ENCODE results near the gene GUCY2D.

GUCY2D gene

DNA sequence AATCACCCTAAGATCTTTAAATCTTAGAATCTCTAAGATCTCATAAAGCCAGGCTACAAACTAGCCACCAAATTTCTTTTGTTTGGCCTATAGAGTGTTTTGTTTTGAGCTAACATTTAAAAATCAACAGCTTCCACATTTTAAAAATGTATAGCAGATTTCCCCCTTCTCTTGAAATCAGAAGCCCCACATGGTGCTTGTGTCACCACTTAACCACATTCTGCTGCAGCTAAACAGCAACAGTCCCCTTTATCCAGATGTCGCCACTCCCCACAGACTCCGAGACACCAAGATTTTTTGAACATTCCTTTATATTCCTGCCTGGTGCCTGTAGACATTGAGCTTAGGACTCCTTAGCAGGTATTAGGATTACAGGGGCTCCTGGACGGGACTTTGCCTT, 16.0 kb downstream of the GUCY2D start:
- no peaks in the 10 kb centered on the region for H3K36me3 ChIP-seq (ENCODE audit: control insufficient read depth, insufficient read depth, low read length)
- no peak overlapping the region for H3K27ac ChIP-seq

DNA sequence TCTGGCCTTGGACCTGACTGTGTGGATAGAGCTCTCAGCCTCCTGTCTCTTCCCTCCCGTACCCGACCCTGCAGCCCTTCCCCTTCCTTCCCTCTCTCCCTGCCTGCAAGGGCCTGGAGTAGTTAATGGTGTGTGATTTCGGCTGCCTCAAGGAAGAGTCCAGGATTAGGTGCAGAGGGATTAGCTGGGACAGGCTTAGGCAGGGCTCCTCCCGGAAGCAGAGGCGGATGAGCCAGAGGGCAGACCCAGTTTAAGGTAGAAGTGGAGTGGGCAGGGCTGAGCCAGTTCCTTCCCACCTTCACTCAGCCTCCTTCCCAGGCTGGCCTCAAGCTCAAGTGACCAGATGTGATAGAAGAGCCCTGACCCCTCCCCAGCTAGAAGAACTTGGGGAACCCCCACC, 16.8 kb downstream of the GUCY2D start:
- Histone ChIP-seq H3K4me3 (ENCODE audit: low read depth, low read length) (no peak overlapping the region), H3K9ac (no peak overlapping the region), H3K4me1 (peaks cover 8% of the 10 kb centered on the region), H3K36me3 (ENCODE audit: control insufficient read depth, insufficient read depth, low read length) (no peaks in the 10 kb centered on the region), H3K79me2 (no peaks in the 10 kb centered on the region), H3K27me3 (ENCODE audit: control insufficient read depth, insufficient read depth, low read length) (no peaks in the 10 kb centered on the region), H3K9me3 (ENCODE audit: control insufficient read depth, low read length) (no peaks in the 10 kb centered on the region), H3K27ac (no peak overlapping the region), H2AFZ (no peak overlapping the region), H3K4me2 (ENCODE audit: low read length) (no peak overlapping the region)
- TF ChIP-seq, protein P1, sequence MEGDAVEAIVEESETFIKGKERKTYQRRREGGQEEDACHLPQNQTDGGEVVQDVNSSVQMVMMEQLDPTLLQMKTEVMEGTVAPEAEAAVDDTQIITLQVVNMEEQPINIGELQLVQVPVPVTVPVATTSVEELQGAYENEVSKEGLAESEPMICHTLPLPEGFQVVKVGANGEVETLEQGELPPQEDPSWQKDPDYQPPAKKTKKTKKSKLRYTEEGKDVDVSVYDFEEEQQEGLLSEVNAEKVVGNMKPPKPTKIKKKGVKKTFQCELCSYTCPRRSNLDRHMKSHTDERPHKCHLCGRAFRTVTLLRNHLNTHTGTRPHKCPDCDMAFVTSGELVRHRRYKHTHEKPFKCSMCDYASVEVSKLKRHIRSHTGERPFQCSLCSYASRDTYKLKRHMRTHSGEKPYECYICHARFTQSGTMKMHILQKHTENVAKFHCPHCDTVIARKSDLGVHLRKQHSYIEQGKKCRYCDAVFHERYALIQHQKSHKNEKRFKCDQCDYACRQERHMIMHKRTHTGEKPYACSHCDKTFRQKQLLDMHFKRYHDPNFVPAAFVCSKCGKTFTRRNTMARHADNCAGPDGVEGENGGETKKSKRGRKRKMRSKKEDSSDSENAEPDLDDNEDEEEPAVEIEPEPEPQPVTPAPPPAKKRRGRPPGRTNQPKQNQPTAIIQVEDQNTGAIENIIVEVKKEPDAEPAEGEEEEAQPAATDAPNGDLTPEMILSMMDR (IDR thresholded peaks at IDR 0.05) = no peak

More for the DNA sequence above, 16.0 kb downstream of the GUCY2D start:
- Histone ChIP-seq H3K4me3 (ENCODE audit: low read depth, low read length) (no peak overlapping the region), H3K9ac (no peak overlapping the region), H3K27me3 (ENCODE audit: control insufficient read depth, insufficient read depth, low read length) (no peaks in the 10 kb centered on the region), H3K4me2 (ENCODE audit: low read length) (no peak overlapping the region), H3K9me3 (ENCODE audit: control insufficient read depth, low read length) (no peaks in the 10 kb centered on the region), H3K4me1 (peaks cover 8% of the 10 kb centered on the region), H3K79me2 (no peaks in the 10 kb centered on the region), H2AFZ (no peak overlapping the region)
- TF ChIP-seq, protein P1 (IDR thresholded peaks at IDR 0.05) = no peak

DNA sequence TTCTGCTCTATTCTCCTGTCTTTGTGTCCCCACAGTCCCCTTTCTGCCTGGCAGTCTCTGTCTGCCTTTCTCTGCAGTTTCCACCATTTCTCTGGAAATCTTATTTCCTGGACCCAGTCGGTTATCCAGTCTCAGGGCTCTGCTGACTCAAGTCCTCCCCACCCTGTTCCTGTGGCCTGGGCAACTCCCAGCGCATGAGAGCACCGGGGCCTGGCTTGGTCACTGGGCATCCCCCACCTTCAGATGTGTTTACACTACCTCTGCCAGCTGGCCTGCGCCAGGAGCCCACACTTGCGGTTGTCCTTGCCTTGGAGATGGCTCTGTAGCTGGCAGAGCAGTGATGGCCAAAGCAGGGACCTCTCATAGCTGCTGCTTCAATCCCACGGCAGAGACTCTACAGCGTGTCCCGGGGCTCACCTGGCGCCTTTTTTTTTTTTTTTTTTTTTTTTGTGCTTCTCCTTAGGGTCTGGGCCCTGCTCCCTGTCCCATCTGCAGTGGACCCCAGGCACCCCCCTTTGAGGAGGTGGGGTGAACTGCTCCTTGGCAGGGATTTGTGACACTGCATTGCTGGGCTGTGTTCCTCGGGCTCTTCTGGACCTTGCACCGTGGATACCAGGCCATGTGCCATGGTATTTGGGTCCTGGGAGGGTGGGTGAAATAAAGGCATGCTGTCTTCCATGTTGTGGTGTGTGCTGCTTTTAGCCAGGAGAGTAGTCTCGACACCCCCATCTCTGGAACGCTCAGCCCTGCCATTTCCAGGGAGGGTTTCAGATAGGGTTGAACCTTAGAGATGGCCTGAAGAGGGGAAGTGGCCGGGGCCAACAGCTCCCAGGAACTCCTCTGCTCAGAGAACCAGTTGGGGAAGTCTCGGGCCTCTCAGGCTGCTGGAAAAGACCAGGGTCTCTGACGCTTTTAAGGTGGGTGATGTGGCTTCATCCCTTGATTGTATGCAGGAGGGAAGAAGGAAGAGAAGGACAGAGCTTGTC, 17.5 kb downstream of the GUCY2D start:
- H3K4me3 ChIP-seq (ENCODE audit: low read depth, low read length) = no peak overlapping the region
- H3K4me1 ChIP-seq = peaks cover 8% of the 10 kb centered on the region
- no peaks in the 10 kb centered on the region for H3K27me3 ChIP-seq (ENCODE audit: control insufficient read depth, insufficient read depth, low read length)
- no peaks in the 10 kb centered on the region for H3K9me3 ChIP-seq (ENCODE audit: control insufficient read depth, low read length)
- H3K27ac ChIP-seq = no peak overlapping the region
- no peaks in the 10 kb centered on the region for H3K79me2 ChIP-seq
- TF ChIP-seq, protein P1 (IDR thresholded peaks at IDR 0.05) = no peak
- H3K36me3 ChIP-seq (ENCODE audit: control insufficient read depth, insufficient read depth, low read length) = no peaks in the 10 kb centered on the region
- H3K9ac ChIP-seq = no peak overlapping the region
- no peak overlapping the region for H2AFZ ChIP-seq
- H3K4me2 ChIP-seq (ENCODE audit: low read length) = no peak overlapping the region

DNA sequence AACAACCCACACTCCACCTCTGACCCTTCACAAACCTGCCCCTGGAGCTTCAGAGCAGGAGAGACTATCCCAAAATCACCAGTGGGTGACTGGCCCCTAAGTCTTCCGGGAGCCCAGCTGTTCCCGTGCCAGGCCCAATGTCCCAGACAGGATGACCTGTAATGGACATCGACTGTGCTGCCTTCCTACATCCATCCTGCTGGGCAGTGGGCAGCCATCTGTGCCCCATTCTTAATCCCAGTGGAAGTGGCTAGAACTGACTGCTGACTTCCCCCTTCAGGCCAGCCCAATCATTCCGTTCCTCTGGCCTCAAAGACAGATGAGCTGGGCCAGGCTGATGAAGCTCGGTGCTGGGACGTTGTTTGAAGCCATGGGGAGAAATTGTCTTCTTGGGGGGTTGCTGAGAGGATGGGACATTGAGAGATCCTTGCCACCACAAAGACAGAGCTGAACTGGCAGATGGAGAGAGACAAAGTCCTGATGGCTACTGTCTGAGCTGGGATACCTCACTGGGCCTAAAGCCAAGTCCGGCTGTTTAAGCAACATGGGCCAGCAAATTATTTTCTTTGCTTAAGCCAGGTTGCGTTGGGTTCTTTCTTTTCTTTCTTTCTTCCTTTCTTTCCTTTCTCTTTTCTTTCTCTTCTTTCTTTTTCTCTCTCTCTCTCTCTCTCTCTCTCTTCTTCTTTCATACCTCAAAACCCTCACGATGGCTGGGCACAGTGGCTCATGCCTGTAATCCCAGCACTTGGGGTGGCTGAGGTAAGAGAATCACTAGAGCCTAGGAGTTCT, 18.6 kb downstream of the GUCY2D start:
- H3K4me3 ChIP-seq (ENCODE audit: low read depth, low read length) = no peak overlapping the region
- TF ChIP-seq, protein P1 (IDR thresholded peaks at IDR 0.05) = no peak
- no peak overlapping the region for H3K4me2 ChIP-seq (ENCODE audit: low read length)
- no peaks in the 10 kb centered on the region for H3K36me3 ChIP-seq (ENCODE audit: control insufficient read depth, insufficient read depth, low read length)
- H3K9me3 ChIP-seq (ENCODE audit: control insufficient read depth, low read length) = no peaks in the 10 kb centered on the region
- no peak overlapping the region for H2AFZ ChIP-seq
- H3K27me3 ChIP-seq (ENCODE audit: control insufficient read depth, insufficient read depth, low read length) = no peaks in the 10 kb centered on the region
- peaks cover 8% of the 10 kb centered on the region for H3K4me1 ChIP-seq
- no peak overlapping the region for H3K27ac ChIP-seq
- H3K79me2 ChIP-seq = no peaks in the 10 kb centered on the region
- no peak overlapping the region for H3K9ac ChIP-seq

Measured in parathyroid adenoma (tissue), 2 donors.